HepG2 (cell line): ENCODE data around the gene CRNN. TPM values are rescaled to one million over a fixed set of nuclear protein-coding genes. Genes with fewer than 3 reads are reported as not detected.

Experiments used
- DNMT3B ChIP-seq: conservative IDR thresholded peaks from 2 replicates; pipeline ENCODE4 v1.6.1; 2016; ENCODE audit warnings: missing biosample characterization, control low read depth
- NCOA2 ChIP-seq: sonication (generic); formaldehyde crosslinking; IDR thresholded peaks from 2 replicates; pipeline ENCODE4 v1.8.0; 2022; ENCODE audit warnings: inconsistent platforms
- SMARCE1 ChIP-seq: fragments of 450-650 bp; IDR thresholded peaks from 2 replicates; pipeline ENCODE4 v1.6.1; 2017; ENCODE audit warnings: borderline replicate concordance
- STAG1 ChIP-seq: sonication (generic); formaldehyde crosslinking; IDR thresholded peaks from 2 replicates; pipeline ENCODE4 v1.4.0; 2020; ENCODE audit warnings: missing genetic modification reagents
- ZNF510 ChIP-seq: sonication (generic); formaldehyde crosslinking; IDR thresholded peaks from 2 replicates; pipeline ENCODE4 v1.4.0; 2020; ENCODE audit warnings: low read depth, mild to moderate bottlenecking, missing genetic modification reagents
- ZNF546 ChIP-seq: sonication (generic); formaldehyde crosslinking; conservative IDR thresholded peaks from 2 replicates; pipeline ENCODE4 v1.8.1; 2023; ENCODE audit warnings: mild to moderate bottlenecking, missing genetic modification reagents
- ZNF598 ChIP-seq: sonication (generic); formaldehyde crosslinking; IDR thresholded peaks from 2 replicates; pipeline ENCODE4 v1.5.1; 2020; ENCODE audit warnings: mild to moderate bottlenecking, missing genetic modification reagents, borderline replicate concordance
- ZNF644 ChIP-seq: IDR thresholded peaks from 2 replicates; pipeline ENCODE4 v1.6.1; 2016; ENCODE audit warnings: low read depth
- ZNF782 ChIP-seq: sonication (generic); formaldehyde crosslinking; IDR thresholded peaks from 2 replicates; pipeline ENCODE4 v1.4.0; 2020; ENCODE audit warnings: missing genetic modification reagents, mild to moderate bottlenecking, borderline replicate concordance
- polyA plus RNA-seq, 8 experiments: library from polyadenylated mRNA; depleted of rRNA in 3 of 8; stranded (reverse) in 7 of 8; unstranded in 1 of 8; fragments of >200 nt; fragmentation: Illumina TruSeq in 4 of 8; extraction: Trizol in 4 of 8; gene quantifications; 2 replicates each; pipeline versions ENCODE4 v1.2.1 to v1.2.3, GENCODE V29; 2011 to 2016; ENCODE audit warnings: low read depth in 4 of 8, missing spikeins in 1 of 8, mixed read lengths in 1 of 8; ENCODE audit not compliant: insufficient read depth in 1 of 8
- total RNA-seq, 5 experiments: library from RNA; depleted of rRNA; stranded (reverse); fragments of >200 nt; fragmentation: Illumina TruSeq; extraction: Trizol; gene quantifications; 2 replicates each; pipeline ENCODE4 v1.2.3, GENCODE V29; 2016; ENCODE audit warnings: low read depth in 1 of 5
- TF ChIP-seq, protein P1 (sequence below): sonication (generic); formaldehyde crosslinking; IDR thresholded peaks from 2 replicates; pipeline ENCODE4 v1.4.0; 2020; ENCODE audit warnings: mild to moderate bottlenecking, missing genetic modification reagents
- TF ChIP-seq, protein P2 (sequence below): sonication (generic); formaldehyde crosslinking; conservative IDR thresholded peaks from 2 replicates; pipeline ENCODE4 v1.4.0; 2020; ENCODE audit warnings: missing genetic modification reagents
- TF ChIP-seq, protein P3 (sequence below): sonication (generic); formaldehyde crosslinking; IDR thresholded peaks from 2 replicates; pipeline ENCODE4 v1.5.0; 2020; ENCODE audit warnings: mild to moderate bottlenecking, missing genetic modification reagents
- TF ChIP-seq, protein P4 (sequence below): sonication (generic); formaldehyde crosslinking; IDR thresholded peaks from 2 replicates; pipeline ENCODE4 v1.5.1; 2020; ENCODE audit warnings: mild to moderate bottlenecking, missing genetic modification reagents, borderline replicate concordance

CRNN gene
- total and polyA plus RNA-seq, 2 of the 13 experiments (the other 11 are each of a cell fraction or from before 2014, with no cell fraction given): not detected

GRCh38 chr1:152440635-152441471 is 26.8 kb upstream of the CRNN start (continued):
- no peak for TF ChIP-seq ZNF510
- TF ChIP-seq, protein P1, sequence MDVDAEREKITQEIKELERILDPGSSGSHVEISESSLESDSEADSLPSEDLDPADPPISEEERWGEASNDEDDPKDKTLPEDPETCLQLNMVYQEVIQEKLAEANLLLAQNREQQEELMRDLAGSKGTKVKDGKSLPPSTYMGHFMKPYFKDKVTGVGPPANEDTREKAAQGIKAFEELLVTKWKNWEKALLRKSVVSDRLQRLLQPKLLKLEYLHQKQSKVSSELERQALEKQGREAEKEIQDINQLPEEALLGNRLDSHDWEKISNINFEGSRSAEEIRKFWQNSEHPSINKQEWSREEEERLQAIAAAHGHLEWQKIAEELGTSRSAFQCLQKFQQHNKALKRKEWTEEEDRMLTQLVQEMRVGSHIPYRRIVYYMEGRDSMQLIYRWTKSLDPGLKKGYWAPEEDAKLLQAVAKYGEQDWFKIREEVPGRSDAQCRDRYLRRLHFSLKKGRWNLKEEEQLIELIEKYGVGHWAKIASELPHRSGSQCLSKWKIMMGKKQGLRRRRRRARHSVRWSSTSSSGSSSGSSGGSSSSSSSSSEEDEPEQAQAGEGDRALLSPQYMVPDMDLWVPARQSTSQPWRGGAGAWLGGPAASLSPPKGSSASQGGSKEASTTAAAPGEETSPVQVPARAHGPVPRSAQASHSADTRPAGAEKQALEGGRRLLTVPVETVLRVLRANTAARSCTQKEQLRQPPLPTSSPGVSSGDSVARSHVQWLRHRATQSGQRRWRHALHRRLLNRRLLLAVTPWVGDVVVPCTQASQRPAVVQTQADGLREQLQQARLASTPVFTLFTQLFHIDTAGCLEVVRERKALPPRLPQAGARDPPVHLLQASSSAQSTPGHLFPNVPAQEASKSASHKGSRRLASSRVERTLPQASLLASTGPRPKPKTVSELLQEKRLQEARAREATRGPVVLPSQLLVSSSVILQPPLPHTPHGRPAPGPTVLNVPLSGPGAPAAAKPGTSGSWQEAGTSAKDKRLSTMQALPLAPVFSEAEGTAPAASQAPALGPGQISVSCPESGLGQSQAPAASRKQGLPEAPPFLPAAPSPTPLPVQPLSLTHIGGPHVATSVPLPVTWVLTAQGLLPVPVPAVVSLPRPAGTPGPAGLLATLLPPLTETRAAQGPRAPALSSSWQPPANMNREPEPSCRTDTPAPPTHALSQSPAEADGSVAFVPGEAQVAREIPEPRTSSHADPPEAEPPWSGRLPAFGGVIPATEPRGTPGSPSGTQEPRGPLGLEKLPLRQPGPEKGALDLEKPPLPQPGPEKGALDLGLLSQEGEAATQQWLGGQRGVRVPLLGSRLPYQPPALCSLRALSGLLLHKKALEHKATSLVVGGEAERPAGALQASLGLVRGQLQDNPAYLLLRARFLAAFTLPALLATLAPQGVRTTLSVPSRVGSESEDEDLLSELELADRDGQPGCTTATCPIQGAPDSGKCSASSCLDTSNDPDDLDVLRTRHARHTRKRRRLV: no peak
- TF ChIP-seq, protein P2, sequence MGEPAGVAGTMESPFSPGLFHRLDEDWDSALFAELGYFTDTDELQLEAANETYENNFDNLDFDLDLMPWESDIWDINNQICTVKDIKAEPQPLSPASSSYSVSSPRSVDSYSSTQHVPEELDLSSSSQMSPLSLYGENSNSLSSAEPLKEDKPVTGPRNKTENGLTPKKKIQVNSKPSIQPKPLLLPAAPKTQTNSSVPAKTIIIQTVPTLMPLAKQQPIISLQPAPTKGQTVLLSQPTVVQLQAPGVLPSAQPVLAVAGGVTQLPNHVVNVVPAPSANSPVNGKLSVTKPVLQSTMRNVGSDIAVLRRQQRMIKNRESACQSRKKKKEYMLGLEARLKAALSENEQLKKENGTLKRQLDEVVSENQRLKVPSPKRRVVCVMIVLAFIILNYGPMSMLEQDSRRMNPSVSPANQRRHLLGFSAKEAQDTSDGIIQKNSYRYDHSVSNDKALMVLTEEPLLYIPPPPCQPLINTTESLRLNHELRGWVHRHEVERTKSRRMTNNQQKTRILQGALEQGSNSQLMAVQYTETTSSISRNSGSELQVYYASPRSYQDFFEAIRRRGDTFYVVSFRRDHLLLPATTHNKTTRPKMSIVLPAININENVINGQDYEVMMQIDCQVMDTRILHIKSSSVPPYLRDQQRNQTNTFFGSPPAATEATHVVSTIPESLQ: no peak
- peak; percentile 75 for TF ChIP-seq STAG1 (CRISPR knock-in tag)
- TF ChIP-seq, protein P3, sequence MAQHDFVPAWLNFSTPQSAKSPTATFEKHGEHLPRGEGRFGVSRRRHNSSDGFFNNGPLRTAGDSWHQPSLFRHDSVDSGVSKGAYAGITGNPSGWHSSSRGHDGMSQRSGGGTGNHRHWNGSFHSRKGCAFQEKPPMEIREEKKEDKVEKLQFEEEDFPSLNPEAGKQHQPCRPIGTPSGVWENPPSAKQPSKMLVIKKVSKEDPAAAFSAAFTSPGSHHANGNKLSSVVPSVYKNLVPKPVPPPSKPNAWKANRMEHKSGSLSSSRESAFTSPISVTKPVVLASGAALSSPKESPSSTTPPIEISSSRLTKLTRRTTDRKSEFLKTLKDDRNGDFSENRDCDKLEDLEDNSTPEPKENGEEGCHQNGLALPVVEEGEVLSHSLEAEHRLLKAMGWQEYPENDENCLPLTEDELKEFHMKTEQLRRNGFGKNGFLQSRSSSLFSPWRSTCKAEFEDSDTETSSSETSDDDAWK (CRISPR knock-in tag): no peak
- no peak for TF ChIP-seq ZNF546
- TF ChIP-seq ZNF782 (CRISPR knock-in tag): no peak
- no peak for TF ChIP-seq SMARCE1
- TF ChIP-seq ZNF598: no peak
- TF ChIP-seq, protein P4, sequence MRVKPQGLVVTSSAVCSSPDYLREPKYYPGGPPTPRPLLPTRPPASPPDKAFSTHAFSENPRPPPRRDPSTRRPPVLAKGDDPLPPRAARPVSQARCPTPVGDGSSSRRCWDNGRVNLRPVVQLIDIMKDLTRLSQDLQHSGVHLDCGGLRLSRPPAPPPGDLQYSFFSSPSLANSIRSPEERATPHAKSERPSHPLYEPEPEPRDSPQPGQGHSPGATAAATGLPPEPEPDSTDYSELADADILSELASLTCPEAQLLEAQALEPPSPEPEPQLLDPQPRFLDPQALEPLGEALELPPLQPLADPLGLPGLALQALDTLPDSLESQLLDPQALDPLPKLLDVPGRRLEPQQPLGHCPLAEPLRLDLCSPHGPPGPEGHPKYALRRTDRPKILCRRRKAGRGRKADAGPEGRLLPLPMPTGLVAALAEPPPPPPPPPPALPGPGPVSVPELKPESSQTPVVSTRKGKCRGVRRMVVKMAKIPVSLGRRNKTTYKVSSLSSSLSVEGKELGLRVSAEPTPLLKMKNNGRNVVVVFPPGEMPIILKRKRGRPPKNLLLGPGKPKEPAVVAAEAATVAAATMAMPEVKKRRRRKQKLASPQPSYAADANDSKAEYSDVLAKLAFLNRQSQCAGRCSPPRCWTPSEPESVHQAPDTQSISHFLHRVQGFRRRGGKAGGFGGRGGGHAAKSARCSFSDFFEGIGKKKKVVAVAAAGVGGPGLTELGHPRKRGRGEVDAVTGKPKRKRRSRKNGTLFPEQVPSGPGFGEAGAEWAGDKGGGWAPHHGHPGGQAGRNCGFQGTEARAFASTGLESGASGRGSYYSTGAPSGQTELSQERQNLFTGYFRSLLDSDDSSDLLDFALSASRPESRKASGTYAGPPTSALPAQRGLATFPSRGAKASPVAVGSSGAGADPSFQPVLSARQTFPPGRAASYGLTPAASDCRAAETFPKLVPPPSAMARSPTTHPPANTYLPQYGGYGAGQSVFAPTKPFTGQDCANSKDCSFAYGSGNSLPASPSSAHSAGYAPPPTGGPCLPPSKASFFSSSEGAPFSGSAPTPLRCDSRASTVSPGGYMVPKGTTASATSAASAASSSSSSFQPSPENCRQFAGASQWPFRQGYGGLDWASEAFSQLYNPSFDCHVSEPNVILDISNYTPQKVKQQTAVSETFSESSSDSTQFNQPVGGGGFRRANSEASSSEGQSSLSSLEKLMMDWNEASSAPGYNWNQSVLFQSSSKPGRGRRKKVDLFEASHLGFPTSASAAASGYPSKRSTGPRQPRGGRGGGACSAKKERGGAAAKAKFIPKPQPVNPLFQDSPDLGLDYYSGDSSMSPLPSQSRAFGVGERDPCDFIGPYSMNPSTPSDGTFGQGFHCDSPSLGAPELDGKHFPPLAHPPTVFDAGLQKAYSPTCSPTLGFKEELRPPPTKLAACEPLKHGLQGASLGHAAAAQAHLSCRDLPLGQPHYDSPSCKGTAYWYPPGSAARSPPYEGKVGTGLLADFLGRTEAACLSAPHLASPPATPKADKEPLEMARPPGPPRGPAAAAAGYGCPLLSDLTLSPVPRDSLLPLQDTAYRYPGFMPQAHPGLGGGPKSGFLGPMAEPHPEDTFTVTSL: no peak
- TF ChIP-seq ZNF644 (CRISPR knock-in tag): no peak
- no peak for TF ChIP-seq NCOA2 (CRISPR knock-in tag)
- TF ChIP-seq DNMT3B (CRISPR knock-in tag): no peak
